HepG2 (cell line): ENCODE results near the gene HS6ST2. TPM values are rescaled to one million over a fixed set of nuclear protein-coding genes. Genes with fewer than 3 reads are reported as not detected.

Experiments used
- ATAC-seq: fragments of 200-7000 bp; cut with Tn5 transposase; 3 replicates; pipeline ENCODE4 v1.9.1; 2020; ENCODE audit warnings: mild to moderate bottlenecking, moderate library complexity
- BruUV-seq: library from RNA; stranded (reverse); fragments of 400-500 nt; replicated peaks from 2 replicates; lab custom pipeline; 2021; lab: Mats Ljungman, UMichigan
- CTCF ChIA-PET: fragments of 300-600 bp; formaldehyde crosslinking; extraction: SDS; loops from one replicate; lab custom pipeline; 2021; ENCODE audit warnings: low total read pairs, inconsistent platforms, low intra/inter-chr PET ratio; lab: Yijun Ruan, JAX
- POLR2A ChIA-PET: fragments of 350-600 bp; sonication (Branson Sonifier 250); formaldehyde crosslinking; loops from one replicate; lab custom pipeline; 2020; ENCODE audit warnings: antibody characterized with exemption, inconsistent platforms; lab: Yijun Ruan, JAX
- DNase-seq: peaks from one replicate; pipeline ENCODE4 v3.0.0-alpha.2; 2015; ENCODE audit warnings: low spot score
- FAIRE-seq: peaks from 3 replicates; lab custom pipeline; 2011; peaks lifted over from hg19 to GRCh38; lab: Jason Lieb, UNC
- H2AFZ ChIP-seq: one replicate; pipeline ENCODE4 v1.6.1; 2011; ENCODE audit warnings: low read length, inconsistent platforms
- H3K27ac ChIP-seq: fragments of 300-600 bp; 3 replicates; pipeline ENCODE4 v1.8.0; 2011; ENCODE audit warnings: mixed run types, mild to moderate bottlenecking, mixed read lengths, low read length, inconsistent platforms; ENCODE audit not compliant: insufficient read depth; ENCODE audit errors: extremely low read length
- H3K27me3 ChIP-seq, 2 experiments: fragments of 200-600 bp in 1 of 2; 2 replicates in 1 of 2; 3 replicates in 1 of 2; pipeline versions ENCODE4 v1.6.0 to v1.8.0; 2011; ENCODE audit warnings: low read length in 2 of 2, mild to moderate bottlenecking in 2 of 2, moderate library complexity in 2 of 2, inconsistent platforms in 1 of 2; ENCODE audit not compliant: insufficient read depth in 2 of 2, control insufficient read depth in 1 of 2
- H3K36me3 ChIP-seq, 2 experiments: fragments of 200-600 bp in 1 of 2; replicated peaks in 1 of 2; 2 replicates in 1 of 2; 3 replicates in 1 of 2; pipeline versions ENCODE4 v1.5.1 to v1.8.0; 2011; ENCODE audit warnings: low read length in 2 of 2, inconsistent platforms in 1 of 2; ENCODE audit not compliant: insufficient read depth in 2 of 2, control insufficient read depth in 1 of 2
- H3K4me1 ChIP-seq: 2 replicates; pipeline ENCODE4 v1.5.1; 2012; ENCODE audit warnings: low read length, inconsistent platforms; ENCODE audit not compliant: insufficient read depth
- H3K4me2 ChIP-seq: 2 replicates; pipeline ENCODE4 v1.6.0; 2011; ENCODE audit warnings: low read depth, low read length, inconsistent platforms
- H3K4me3 ChIP-seq, 3 experiments: fragments of 200-600 bp in 1 of 3; sonication (generic), shearing (Covaris generic) in 1 of 3; replicated peaks in 1 of 3; 2 replicates each; pipeline ENCODE4 v1.5.1; 2011 to 2016; ENCODE audit warnings: low read length in 3 of 3, inconsistent platforms in 2 of 3, low read depth in 2 of 3, mild to moderate bottlenecking in 2 of 3, control low read depth in 1 of 3, mixed read lengths in 1 of 3; ENCODE audit not compliant: insufficient read depth in 1 of 3
- H3K79me2 ChIP-seq: one replicate; pipeline ENCODE4 v1.6.1; 2011; ENCODE audit warnings: low read length, inconsistent platforms; ENCODE audit not compliant: insufficient read depth
- H3K9ac ChIP-seq: 2 replicates; pipeline ENCODE4 v1.6.0; 2011; ENCODE audit warnings: mild to moderate bottlenecking, low read depth, low read length, inconsistent platforms; ENCODE audit not compliant: insufficient read depth
- H3K9me3 ChIP-seq: 2 replicates; pipeline ENCODE4 v1.5.1; 2012; ENCODE audit warnings: mild to moderate bottlenecking, low read length
- H4K20me1 ChIP-seq: 2 replicates; pipeline ENCODE4 v1.6.0; 2011; ENCODE audit warnings: inconsistent platforms, mild to moderate bottlenecking, low read length, moderate library complexity; ENCODE audit not compliant: insufficient read depth
- ATF3 ChIP-seq: sonication (generic); formaldehyde crosslinking; IDR thresholded peaks from 2 replicates; pipeline ENCODE4 v1.4.0; 2020; ENCODE audit warnings: missing genetic modification reagents
- ATF7 ChIP-seq, 2 experiments: fragments of 450-650 bp in 1 of 2; sonication (generic) in 1 of 2; formaldehyde crosslinking in 1 of 2; IDR thresholded peaks; 2 replicates each; pipeline versions ENCODE4 v1.4.0 to v1.6.1; 2016 to 2020; ENCODE audit warnings: antibody characterized with exemption in 1 of 2, mild to moderate bottlenecking in 1 of 2, missing genetic modification reagents in 1 of 2
- CREBL2 ChIP-seq: sonication (generic); formaldehyde crosslinking; IDR thresholded peaks from 2 replicates; pipeline ENCODE4 v1.8.1; 2023; ENCODE audit warnings: missing genetic modification reagents, mild to moderate bottlenecking, borderline replicate concordance
- MYC ChIP-seq: sonication (generic); formaldehyde crosslinking; IDR thresholded peaks from 2 replicates; pipeline ENCODE4 v1.9.0; 2021; ENCODE audit warnings: missing genetic modification reagents, borderline replicate concordance
- RFXANK ChIP-seq: IDR thresholded peaks from 2 replicates; pipeline ENCODE4 v1.6.1; 2016
- SMARCE1 ChIP-seq: fragments of 450-650 bp; IDR thresholded peaks from 2 replicates; pipeline ENCODE4 v1.6.1; 2017; ENCODE audit warnings: borderline replicate concordance
- SYNCRIP ChIP-seq: fragments of 200-400 bp; formaldehyde crosslinking; IDR thresholded peaks from 2 replicates; pipeline ENCODE4 v1.6.1; 2018; ENCODE audit warnings: mild to moderate bottlenecking, low read depth, low read length; ENCODE audit not compliant: insufficient read depth
- ZFP90 ChIP-seq: sonication (generic); formaldehyde crosslinking; IDR thresholded peaks from 2 replicates; pipeline ENCODE4 v1.8.0; 2022; ENCODE audit warnings: missing genetic modification reagents, mild to moderate bottlenecking, inconsistent platforms, borderline replicate concordance
- ZNF234 ChIP-seq: sonication (generic); formaldehyde crosslinking; conservative IDR thresholded peaks from 2 replicates; pipeline ENCODE4 v1.5.1; 2020; ENCODE audit warnings: mild to moderate bottlenecking, missing genetic modification reagents
- ZNF335 ChIP-seq: sonication (generic); formaldehyde crosslinking; IDR thresholded peaks from 2 replicates; pipeline ENCODE4 v1.4.0; 2020; ENCODE audit warnings: missing genetic modification reagents
- ZNF44 ChIP-seq: sonication (generic); formaldehyde crosslinking; IDR thresholded peaks from 2 replicates; pipeline ENCODE4 v1.5.1; 2020; ENCODE audit warnings: mild to moderate bottlenecking, missing genetic modification reagents
- ZNF577 ChIP-seq: sonication (generic); formaldehyde crosslinking; IDR thresholded peaks from 2 replicates; pipeline ENCODE4 v1.4.0; 2020; ENCODE audit warnings: mild to moderate bottlenecking, low read depth, missing genetic modification reagents, borderline replicate concordance
- ZNF7 ChIP-seq: IDR thresholded peaks from 2 replicates; pipeline ENCODE4 v1.6.1; 2016; ENCODE audit warnings: missing biosample characterization, missing genetic modification reagents
- ZNF775 ChIP-seq: sonication (generic); formaldehyde crosslinking; IDR thresholded peaks from 2 replicates; pipeline ENCODE4 v1.4.0; 2020; ENCODE audit warnings: missing genetic modification reagents, mild to moderate bottlenecking, moderate library complexity, borderline replicate concordance
- in situ Hi-C: cut with HindIII; loops from 2 replicates; pipeline ENCODE4 v1.10.0; 2017; ENCODE audit warnings: low pct_unique_long_range_greater_than_20kb; ENCODE audit not compliant: extremely low pct_ligation_motif_present
- intact Hi-C: fragments of 100-400 bp; cut with micrococcal nuclease; formaldehyde crosslinking; loops from one replicate; pipeline ENCODE4 v1.10.0; 2022; ENCODE audit not compliant: unreplicated experiment
- polyA plus RNA-seq, 8 experiments: library from polyadenylated mRNA; depleted of rRNA in 3 of 8; stranded (reverse) in 7 of 8; unstranded in 1 of 8; fragments of >200 nt; fragmentation: Illumina TruSeq in 4 of 8; extraction: Trizol in 4 of 8; gene quantifications; 2 replicates each; pipeline versions ENCODE4 v1.2.1 to v1.2.3, GENCODE V29; 2011 to 2016; ENCODE audit warnings: low read depth in 4 of 8, missing spikeins in 1 of 8, mixed read lengths in 1 of 8; ENCODE audit not compliant: insufficient read depth in 1 of 8
- total RNA-seq, 5 experiments: library from RNA; depleted of rRNA; stranded (reverse); fragments of >200 nt; fragmentation: Illumina TruSeq; extraction: Trizol; gene quantifications; 2 replicates each; pipeline ENCODE4 v1.2.3, GENCODE V29; 2016; ENCODE audit warnings: low read depth in 1 of 5

Gene HS6ST2
- total and polyA plus RNA-seq, 2 of the 13 experiments (the other 11 are each of a cell fraction or from before 2014, with no cell fraction given): 0.05 TPM; not detected in 1

GRCh38 chrX:132918523-132918922 lies 39.9 kb downstream of the HS6ST2 start:
- in situ Hi-C loops: no loop called here
- Histone ChIP-seq H3K4me3 (no peak overlapping the region), H3K79me2 (no peaks in the 10 kb centered on the region), H4K20me1 (no peaks in the 10 kb centered on the region), H3K36me3 (no peaks in the 10 kb centered on the region), H2AFZ (no peak overlapping the region), H3K27ac (no peak overlapping the region), H3K4me2 (no peak overlapping the region), H3K27me3 (no peaks in the 10 kb centered on the region), H3K9ac (no peak overlapping the region), H3K4me1 (no peaks in the 10 kb centered on the region), H3K9me3 (no peaks in the 10 kb centered on the region)
- ChIA-PET POLR2A (no interaction called here), CTCF (no interaction called here)
- no peak for FAIRE-seq
- no TSS peak for BruUV-seq
- intact Hi-C loops: no loop called here
- TF ChIP-seq ZNF234 (CRISPR knock-in tag) (no peak), CREBL2 (CRISPR knock-in tag) (no peak), MYC (CRISPR knock-in tag) (no peak), ZNF44 (CRISPR knock-in tag) (no peak), ZNF577 (no peak), ZFP90 (no peak), ZNF7 (no peak), ATF3 (CRISPR knock-in tag) (no peak), SMARCE1 (no peak), ATF7 (IDR thresholded peaks at IDR 0.05) (no peak), ATF7 (CRISPR knock-in tag; IDR thresholded peaks at IDR 0.05) (no peak), SYNCRIP (no peak), ZNF775 (CRISPR knock-in tag) (no peak), RFXANK (no peak), ZNF335 (CRISPR knock-in tag) (no peak)
- ATAC-seq: no peak
- DNase-seq: no peak
